BJ (cell line): ENCODE data around the gene CPTP. TPM values are rescaled to one million over a fixed set of nuclear protein-coding genes. Genes with fewer than 3 reads are reported as not detected.

ENCODE experiments used
- CTCF ChIA-PET: fragments of 350-600 bp; formaldehyde crosslinking; extraction: SDS; loops from one replicate; lab custom pipeline; 2021; ENCODE audit warnings: antibody characterized with exemption, inconsistent platforms; lab: Yijun Ruan, JAX
- POLR2A ChIA-PET: fragments of 300-600 bp; sonication (Branson Sonifier 250); formaldehyde crosslinking; extraction: SDS; loops from one replicate; lab custom pipeline; 2021; ENCODE audit warnings: antibody characterized with exemption; lab: Charles Lee
- DNase-seq: peaks from one replicate; pipeline ENCODE4 v3.0.0-alpha.2; 2011; ENCODE audit warnings: low read depth
- H3K27me3 ChIP-seq: 2 replicates; pipeline ENCODE4 v1.6.0; 2011; ENCODE audit warnings: low read length; ENCODE audit not compliant: control insufficient read depth, insufficient read depth
- H3K36me3 ChIP-seq: 2 replicates; pipeline ENCODE4 v1.5.1; 2011; ENCODE audit warnings: low read length; ENCODE audit not compliant: control insufficient read depth, insufficient read depth
- H3K4me3 ChIP-seq: 2 replicates; pipeline ENCODE4 v1.5.1; 2011; ENCODE audit warnings: low read depth, mild to moderate bottlenecking, control low read depth, low read length
- CTCF ChIP-seq: IDR thresholded peaks from 2 replicates; pipeline ENCODE4 v1.5.1; 2011; ENCODE audit warnings: low read depth, mild to moderate bottlenecking, control low read depth, inconsistent platforms, low read length, moderate library complexity; ENCODE audit not compliant: insufficient read depth
- polyA plus RNA-seq: library from polyadenylated mRNA; depleted of rRNA; stranded (reverse); fragments of >200 nt; gene quantifications from 2 replicates; pipeline ENCODE4 v1.2.3, GENCODE V29; 2011

The CPTP gene
- polyA plus RNA-seq, 1 experiment, result 14.2 TPM

GRCh38 chr1:1310109-1310385, 14.6 kb upstream of the CPTP start:
- no peak for DNase-seq
- ChIA-PET POLR2A (no interaction called here), CTCF (interaction anchor here (0.6 to 1.1 kb wide), 2 partner anchors 61 to 62 kb away, joined by 3 read pairs; no protein-coding TSS in a partner anchor)
- H3K36me3 ChIP-seq, result peaks cover 35% of the 10 kb centered on the region
- H3K27me3 ChIP-seq, result no peaks in the 10 kb centered on the region
- no peak overlapping the region for H3K4me3 ChIP-seq
- no peak for TF ChIP-seq CTCF

- CTCF ChIA-PET, result interaction anchor here (0.6 kb wide), 1 partner anchor 61 kb away, joined by 3 read pairs; no protein-coding TSS in a partner anchor
- H3K36me3 ChIP-seq, result peaks cover 35% of the 10 kb centered on the region
- no peaks in the 10 kb centered on the region for H3K27me3 ChIP-seq
- no peak for DNase-seq
- POLR2A ChIA-PET, result no interaction called here
- no peak overlapping the region for H3K4me3 ChIP-seq
- TF ChIP-seq CTCF, result no peak
These were observed 14.0 kb upstream of the CPTP start for GRCh38 chr1:1310476-1311053.

GRCh38 chr1:1311107-1312104, 13.2 kb upstream of the CPTP start:
- H3K27me3 ChIP-seq, result no peaks in the 10 kb centered on the region
- TF ChIP-seq CTCF, result no peak
- CTCF ChIA-PET, result no interaction called here
- DNase-seq, result no peak
- peaks cover 35% of the 10 kb centered on the region for H3K36me3 ChIP-seq
- no peak overlapping the region for H3K4me3 ChIP-seq
- POLR2A ChIA-PET, result interaction anchor here (0.7 kb wide), 1 partner anchor 19 kb away, joined by 3 read pairs; no protein-coding TSS in a partner anchor

- TF ChIP-seq CTCF, result no peak
- ChIA-PET POLR2A (no interaction called here), CTCF (no interaction called here)
- Histone ChIP-seq H3K27me3 (no peaks in the 10 kb centered on the region), H3K36me3 (peaks cover 37% of the 10 kb centered on the region), H3K4me3 (no peak overlapping the region)
- DNase-seq, result no peak
These were observed 11.9 kb upstream of the CPTP start for GRCh38 chr1:1312450-1313314.
